GM23248 (cell line): ENCODE results near the gene RESP18. TPM values are rescaled to one million over a fixed set of nuclear protein-coding genes. Genes with fewer than 3 reads are reported as not detected.

ENCODE experiments used
- DNase-seq: peaks from one replicate; pipeline ENCODE4 v3.0.0-alpha.2; 2015
- H2AFZ ChIP-seq: fragments of 200-600 bp; sonication (generic); 2 replicates; pipeline ENCODE4 v1.6.1; 2016; ENCODE audit warnings: antibody characterized with exemption
- H3F3A ChIP-seq: fragments of 200-600 bp; sonication (generic); 2 replicates; pipeline ENCODE4 v1.6.1; 2016; ENCODE audit warnings: mild to moderate bottlenecking, antibody characterized with exemption, mixed run types; ENCODE audit not compliant: insufficient read depth
- H3K27ac ChIP-seq: fragments of 200-600 bp; sonication (generic); 2 replicates; pipeline ENCODE4 v1.5.1; 2016; ENCODE audit warnings: mild to moderate bottlenecking
- H3K27me3 ChIP-seq: fragments of 200-600 bp; sonication (generic); replicated peaks from 2 replicates; pipeline ENCODE4 v1.6.1; 2016; ENCODE audit warnings: mild to moderate bottlenecking; ENCODE audit not compliant: insufficient read depth
- H3K36me3 ChIP-seq: fragments of 200-600 bp; sonication (generic); 2 replicates; pipeline ENCODE4 v1.6.1; 2016; ENCODE audit warnings: low read depth, mild to moderate bottlenecking
- H3K4me1 ChIP-seq: fragments of 200-600 bp; sonication (generic); 2 replicates; pipeline ENCODE4 v1.6.1; 2016; ENCODE audit warnings: mild to moderate bottlenecking; ENCODE audit not compliant: insufficient read depth
- H3K4me2 ChIP-seq: fragments of 200-600 bp; sonication (generic); one replicate; pipeline ENCODE4 v1.6.1; 2016; ENCODE audit warnings: mild to moderate bottlenecking; ENCODE audit not compliant: unreplicated experiment
- H3K4me3 ChIP-seq: fragments of 200-600 bp; sonication (generic); 2 replicates; pipeline ENCODE4 v1.5.1; 2016; ENCODE audit warnings: mild to moderate bottlenecking
- H3K79me2 ChIP-seq: fragments of 200-600 bp; sonication (generic); 2 replicates; pipeline ENCODE4 v1.6.1; 2016; ENCODE audit warnings: mild to moderate bottlenecking; ENCODE audit not compliant: insufficient read depth
- H3K9ac ChIP-seq: fragments of 200-600 bp; sonication (generic); 2 replicates; pipeline ENCODE4 v1.6.1; 2016; ENCODE audit warnings: mild to moderate bottlenecking
- H3K9me2 ChIP-seq: fragments of 200-600 bp; sonication (generic); 2 replicates; pipeline ENCODE4 v1.6.1; 2016; ENCODE audit warnings: mixed run types, mild to moderate bottlenecking, moderate library complexity; ENCODE audit not compliant: insufficient read depth
- H3K9me3 ChIP-seq: fragments of 200-600 bp; sonication (generic); one replicate; pipeline ENCODE4 v1.6.1; 2017; ENCODE audit warnings: low read depth
- H4K20me1 ChIP-seq: fragments of 200-600 bp; sonication (generic); 2 replicates; pipeline ENCODE4 v1.6.0; 2016; ENCODE audit not compliant: insufficient read depth
- EZH2 ChIP-seq: fragments of 200-600 bp; sonication (generic); IDR thresholded peaks from 2 replicates; pipeline ENCODE4 v1.6.1; 2018; ENCODE audit warnings: antibody characterized with exemption, mild to moderate bottlenecking; ENCODE audit not compliant: insufficient read depth, poor library complexity, severe bottlenecking
- EZH2phosphoT487 ChIP-seq: fragments of 200-600 bp; sonication (generic); IDR thresholded peaks from 2 replicates; pipeline ENCODE4 v1.6.1; 2018; ENCODE audit warnings: antibody characterized with exemption, moderate library complexity, mild to moderate bottlenecking, low read depth; ENCODE audit not compliant: insufficient read depth
- WGBS, 2 experiments: methylation state at CpG; one replicate each; pipeline ENCODE4 v1.1.6; 2015 to 2017; ENCODE audit warnings: low lambda C conversion rate in 2 of 2, low coverage in 1 of 2; ENCODE audit errors: missing lambda C conversion rate in 2 of 2; 5-methylcytosine and 5-hydroxymethylcytosine counted together
- in situ Hi-C: fragments of 300-500 bp; cut with MboI; formaldehyde crosslinking; loops from 2 replicates; pipeline ENCODE4 v1.15.0; 2020
- polyA plus RNA-seq: library from polyadenylated mRNA; unstranded; fragments of >200 nt; fragmentation: Nextera tagmentation; extraction: Ambion mirVana; gene quantifications from 2 replicates; pipeline ENCODE4 v1.2.1, GENCODE V29; 2016
- total RNA-seq: library from RNA; depleted of rRNA; stranded (reverse); fragments of >200 nt; shearing (Covaris generic); gene quantifications from 2 replicates; pipeline ENCODE4 v1.2.3, GENCODE V29; 2014

Gene RESP18
- total and polyA plus RNA-seq, 2 experiments from 2014 or later = not detected

DNA sequence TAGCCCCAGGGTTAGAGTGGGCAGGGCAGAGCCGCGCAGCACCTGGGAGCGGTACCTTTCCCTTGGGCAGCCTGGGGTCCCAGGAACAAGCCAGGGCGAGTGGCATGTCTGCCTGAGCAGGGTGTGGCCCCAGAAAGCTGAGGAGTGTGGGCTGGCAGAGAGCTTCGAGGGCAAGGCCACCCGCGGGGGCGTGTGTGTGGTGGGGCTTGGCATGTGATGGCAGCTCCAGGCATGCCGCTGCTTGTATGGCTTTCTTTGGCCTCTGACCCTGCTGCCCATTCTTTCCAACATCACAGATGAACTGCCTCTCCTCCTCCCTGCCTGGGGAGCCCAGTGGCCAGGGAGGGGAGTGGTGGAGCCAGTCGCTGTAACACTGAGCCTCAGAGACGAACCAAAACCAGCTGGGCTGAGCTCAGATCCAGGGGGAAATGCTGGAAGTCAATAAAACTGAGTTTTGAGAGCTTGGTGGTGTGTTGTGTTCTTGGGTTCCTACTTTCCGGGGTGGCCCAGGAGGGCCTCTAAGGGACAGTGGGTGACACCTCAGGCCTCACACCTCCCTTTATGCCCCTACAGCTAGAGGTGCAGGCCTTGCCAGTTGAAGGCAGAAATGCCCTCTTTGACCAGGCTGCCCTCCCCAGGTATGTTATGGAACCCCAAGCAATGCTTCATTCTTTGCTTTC is 46.0 kb downstream of the RESP18 start:
- H3F3A ChIP-seq = peaks cover 8% of the 10 kb centered on the region
- no peaks in the 10 kb centered on the region for H4K20me1 ChIP-seq
- H3K4me1 ChIP-seq = peaks cover 22% of the 10 kb centered on the region
- H2AFZ ChIP-seq = no peak overlapping the region
- no peaks in the 10 kb centered on the region for H3K27me3 ChIP-seq
- 46% methylated on average over 12 of the region's 12 CpGs for WGBS, 2 experiments
- H3K4me3 ChIP-seq = no peak overlapping the region
- no peaks in the 10 kb centered on the region for H3K36me3 ChIP-seq
- in situ Hi-C loops = no loop called here
- H3K9ac ChIP-seq = peak overlapping the region; percentile 33; the same call in 1 of the 2 replicates
- H3K9me2 ChIP-seq = no peaks in the 10 kb centered on the region
- DNase-seq = peak; percentile 53
- no peak overlapping the region for H3K4me2 ChIP-seq
- TF ChIP-seq EZH2phosphoT487 = no peak
- no peak for TF ChIP-seq EZH2
- no peaks in the 10 kb centered on the region for H3K79me2 ChIP-seq
- H3K9me3 ChIP-seq = no peaks in the 10 kb centered on the region
- peak overlapping the region; percentile 45 for H3K27ac ChIP-seq

DNA sequence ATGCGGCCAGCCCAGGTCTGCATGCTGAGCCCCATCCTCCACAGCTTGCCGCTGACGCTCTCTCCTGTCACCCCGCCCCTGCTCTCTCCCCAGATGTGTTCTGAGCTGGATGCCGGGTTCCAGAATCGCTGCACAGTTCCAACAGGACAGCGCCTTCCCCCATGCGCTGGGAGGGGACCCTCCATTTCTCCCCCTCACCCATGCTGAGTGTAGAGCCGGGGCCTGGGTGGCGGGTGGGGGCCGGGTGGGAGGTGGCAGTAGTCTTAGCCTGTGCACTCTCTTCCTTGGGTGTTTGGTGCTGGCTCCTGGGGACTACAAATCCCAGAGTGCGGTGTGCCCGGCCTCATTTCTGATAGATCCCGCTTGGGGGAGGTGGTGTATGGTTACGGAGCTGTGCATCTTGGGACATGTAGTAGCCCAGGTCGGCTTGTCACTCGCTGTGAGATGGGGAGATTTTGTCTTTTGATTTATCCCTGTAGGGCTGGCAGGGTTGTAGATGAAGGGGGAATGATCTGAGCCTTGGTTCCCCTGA is 46.6 kb downstream of the RESP18 start:
- Histone ChIP-seq H3K79me2 (0 out of 2 replicates have a peak, but pooled peaks cover 2% of the 10 kb centered on the region), H3K9ac (peak overlapping the region; percentile 38; the same call in 1 of the 2 replicates), H3K27me3 (no peaks in the 10 kb centered on the region), H3K4me3 (no peak overlapping the region), H3F3A (peaks cover 8% of the 10 kb centered on the region), H3K27ac (peak overlapping the region; percentile 45), H3K9me2 (no peaks in the 10 kb centered on the region), H3K4me1 (peaks cover 22% of the 10 kb centered on the region), H3K9me3 (no peaks in the 10 kb centered on the region), H2AFZ (no peak overlapping the region), H3K4me2 (peak overlapping the region; percentile 50), H4K20me1 (no peaks in the 10 kb centered on the region), H3K36me3 (no peaks in the 10 kb centered on the region)
- 28 to 31% methylated on average over 13 to 16 of the region's 17 CpGs for WGBS, 2 experiments
- peak; percentile 82 for DNase-seq
- TF ChIP-seq EZH2phosphoT487 = no peak
- TF ChIP-seq EZH2 = no peak
- in situ Hi-C loops = no loop called here

DNA sequence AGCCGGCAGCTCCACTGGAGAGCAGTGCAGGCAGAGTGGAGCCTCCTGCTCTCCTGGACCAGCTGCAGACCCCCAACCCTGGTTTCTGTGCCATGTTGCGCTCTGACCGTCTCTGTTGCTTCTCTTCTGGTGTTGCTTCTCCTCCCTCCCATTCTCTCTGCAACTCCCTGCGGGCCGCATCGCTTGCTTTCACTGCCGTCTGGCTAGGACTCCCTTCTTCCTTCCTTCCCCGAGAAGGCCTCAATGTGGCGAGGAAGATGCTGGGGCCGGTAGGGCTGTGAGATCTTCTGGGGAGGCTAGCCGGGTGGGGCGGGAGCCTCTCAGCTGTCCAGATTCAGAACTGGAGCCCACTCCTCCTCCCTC is 47.2 kb downstream of the RESP18 start:
- Histone ChIP-seq H3K27ac (peak overlapping the region; percentile 33; the same call in 1 of the 2 replicates), H3K9ac (peak overlapping the region; percentile 38; the same call in 1 of the 2 replicates), H3F3A (peaks cover 8% of the 10 kb centered on the region), H3K27me3 (no peaks in the 10 kb centered on the region), H3K4me2 (peak overlapping the region; percentile 50), H3K36me3 (no peaks in the 10 kb centered on the region), H3K4me3 (no peak overlapping the region), H3K9me2 (no peaks in the 10 kb centered on the region), H4K20me1 (no peaks in the 10 kb centered on the region), H3K4me1 (peaks cover 25% of the 10 kb centered on the region), H2AFZ (no peak overlapping the region), H3K9me3 (no peaks in the 10 kb centered on the region), H3K79me2 (peaks cover 8% of the 10 kb centered on the region; the same call in 1 of the 2 replicates)
- in situ Hi-C loops = no loop called here
- no peak for DNase-seq
- WGBS, 2 experiments = 75 to 77% methylated on average over 11 to 12 of the region's 12 CpGs
- TF ChIP-seq EZH2phosphoT487 (no peak), EZH2 (no peak)

DNA sequence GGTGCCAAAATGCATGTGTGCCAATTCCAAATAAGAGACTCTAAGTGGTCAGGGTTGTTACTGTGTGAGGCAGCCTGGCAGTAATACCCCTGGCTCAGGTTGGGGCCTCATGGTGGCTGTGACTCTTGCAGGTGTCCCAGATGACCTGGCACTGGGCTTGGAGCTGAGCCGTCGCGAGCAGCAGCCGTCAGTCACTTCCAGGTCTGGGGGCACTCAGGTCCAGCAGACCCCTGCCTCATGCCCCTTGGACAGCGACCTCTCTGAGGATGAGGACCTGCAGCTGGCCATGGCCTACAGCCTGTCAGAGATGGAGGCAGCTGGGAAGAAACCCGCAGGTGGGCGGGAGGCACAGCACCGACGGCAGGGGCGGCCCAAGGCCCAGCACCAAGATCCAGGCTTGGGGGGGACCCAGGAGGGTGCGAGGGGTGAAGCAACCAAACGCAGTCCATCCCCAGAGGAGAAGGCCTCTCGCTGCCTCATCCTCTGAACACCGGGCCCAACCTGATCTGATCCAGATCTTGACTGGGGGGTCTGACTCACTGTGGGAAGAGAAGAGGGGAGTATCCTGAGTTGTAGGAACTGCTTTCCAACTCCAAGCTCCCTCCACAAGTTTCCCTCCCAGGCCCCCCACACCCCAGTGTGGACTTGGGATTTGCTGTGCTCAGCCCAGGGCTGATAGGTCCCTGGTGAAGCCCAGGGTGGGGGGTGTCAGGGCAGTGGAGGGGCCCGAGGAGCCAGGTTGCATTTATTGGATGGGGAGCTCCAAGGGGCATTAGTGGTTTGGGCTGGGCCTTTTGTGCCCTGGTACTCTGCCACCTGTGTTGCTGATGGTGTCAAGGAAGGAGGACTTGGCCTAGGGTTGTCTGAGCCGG is 47.8 kb downstream of the RESP18 start:
- 89 to 91% methylated on average over 16 of the region's 16 CpGs for WGBS, 2 experiments
- peak; percentile 42 for DNase-seq
- no peaks in the 10 kb centered on the region for H3K27me3 ChIP-seq
- H3K9me3 ChIP-seq = no peaks in the 10 kb centered on the region
- H3K9me2 ChIP-seq = no peaks in the 10 kb centered on the region
- no peaks in the 10 kb centered on the region for H3K36me3 ChIP-seq
- H3K4me1 ChIP-seq = peaks cover 29% of the 10 kb centered on the region
- H3K9ac ChIP-seq = no peak overlapping the region
- no peak overlapping the region for H3K4me2 ChIP-seq
- TF ChIP-seq EZH2phosphoT487 (no peak), EZH2 (no peak)
- H2AFZ ChIP-seq = no peak overlapping the region
- H3K79me2 ChIP-seq = peaks cover 14% of the 10 kb centered on the region; the same call in 1 of the 2 replicates
- H3F3A ChIP-seq = peaks cover 8% of the 10 kb centered on the region
- H3K4me3 ChIP-seq = no peak overlapping the region
- in situ Hi-C loops = no loop called here
- H3K27ac ChIP-seq = peak overlapping the region; percentile 33; the same call in 1 of the 2 replicates
- no peaks in the 10 kb centered on the region for H4K20me1 ChIP-seq
